ENCODE data around the gene MFSD11.

DNA sequence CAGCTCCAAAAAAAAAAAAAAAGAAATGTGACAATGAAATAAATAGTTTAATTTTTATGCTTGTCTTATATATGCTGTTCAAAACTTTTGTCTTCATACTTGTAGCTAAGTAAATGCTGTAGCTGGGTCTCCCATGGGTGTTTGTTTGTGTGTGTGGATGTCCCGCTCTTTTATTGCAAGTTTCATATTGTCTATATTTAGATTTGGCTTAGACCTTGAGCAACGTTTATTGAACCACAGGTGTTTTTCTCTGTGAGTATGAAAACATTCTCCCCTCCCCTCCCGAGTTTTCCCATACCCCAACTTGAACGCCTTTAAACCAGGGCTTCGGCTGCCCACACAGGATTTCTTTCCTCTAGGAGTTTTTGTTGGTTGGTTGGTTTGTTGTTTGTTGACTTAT is 45.2 kb downstream of the MFSD11 start:
- TF ChIP-seq, protein P1, sequence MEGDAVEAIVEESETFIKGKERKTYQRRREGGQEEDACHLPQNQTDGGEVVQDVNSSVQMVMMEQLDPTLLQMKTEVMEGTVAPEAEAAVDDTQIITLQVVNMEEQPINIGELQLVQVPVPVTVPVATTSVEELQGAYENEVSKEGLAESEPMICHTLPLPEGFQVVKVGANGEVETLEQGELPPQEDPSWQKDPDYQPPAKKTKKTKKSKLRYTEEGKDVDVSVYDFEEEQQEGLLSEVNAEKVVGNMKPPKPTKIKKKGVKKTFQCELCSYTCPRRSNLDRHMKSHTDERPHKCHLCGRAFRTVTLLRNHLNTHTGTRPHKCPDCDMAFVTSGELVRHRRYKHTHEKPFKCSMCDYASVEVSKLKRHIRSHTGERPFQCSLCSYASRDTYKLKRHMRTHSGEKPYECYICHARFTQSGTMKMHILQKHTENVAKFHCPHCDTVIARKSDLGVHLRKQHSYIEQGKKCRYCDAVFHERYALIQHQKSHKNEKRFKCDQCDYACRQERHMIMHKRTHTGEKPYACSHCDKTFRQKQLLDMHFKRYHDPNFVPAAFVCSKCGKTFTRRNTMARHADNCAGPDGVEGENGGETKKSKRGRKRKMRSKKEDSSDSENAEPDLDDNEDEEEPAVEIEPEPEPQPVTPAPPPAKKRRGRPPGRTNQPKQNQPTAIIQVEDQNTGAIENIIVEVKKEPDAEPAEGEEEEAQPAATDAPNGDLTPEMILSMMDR (conservative IDR thresholded peaks at IDR 0.05; ENCODE audit: low read depth, low read length) = no peak
- no peak for TF ChIP-seq EZH2 (IDR thresholded peaks at IDR 0.05; ENCODE audit: low read length, unreplicated experiment)
- TF ChIP-seq EZH2phosphoT487 (IDR thresholded peaks at IDR 0.05; ENCODE audit: borderline replicate concordance, low read length) = no peak
